CD4-positive, alpha-beta T cell treated with Interleukin-17A for 4 hours (primary cell): ENCODE measurements around the gene GPR37.

ENCODE experiments used
- DNase-seq: peaks from one replicate; pipeline ENCODE4 v3.0.0-alpha.2; 2020; ENCODE audit warnings: mixed read lengths

GPR37 gene

GRCh38 chr7:124779620-124780019 lies 14.0 kb upstream of the GPR37 start:
- DNase-seq, result no peak

GRCh38 chr7:124779194-124779593 lies 13.6 kb upstream of the GPR37 start:
- DNase-seq, result no peak

- no peak for DNase-seq
These were observed 11.7 kb upstream of the GPR37 start for GRCh38 chr7:124777268-124777667.

GRCh38 chr7:124776153-124776552 lies 10.6 kb upstream of the GPR37 start:
- no peak for DNase-seq

- no peak for DNase-seq
These were observed 9.8 kb upstream of the GPR37 start for GRCh38 chr7:124775422-124775821.

- DNase-seq, result no peak
These were observed 8.3 kb upstream of the GPR37 start for GRCh38 chr7:124773938-124774337.

GRCh38 chr7:124773339-124773738 lies 7.7 kb upstream of the GPR37 start:
- no peak for DNase-seq

GRCh38 chr7:124769136-124769535 lies 3.5 kb upstream of the GPR37 start:
- no peak for DNase-seq

- no peak for DNase-seq
These were observed 2.9 kb upstream of the GPR37 start for GRCh38 chr7:124768525-124768924.

GRCh38 chr7:124764847-124765400 lies 668 bp downstream of the GPR37 start:
- no peak for DNase-seq

- DNase-seq, result no peak
These were observed 1.3 kb downstream of the GPR37 start for GRCh38 chr7:124764051-124764846.

GRCh38 chr7:124762611-124763143 lies 2.9 kb downstream of the GPR37 start:
- DNase-seq, result no peak

GRCh38 chr7:124761164-124761715 lies 4.4 kb downstream of the GPR37 start:
- no peak for DNase-seq

GRCh38 chr7:124758327-124758726 lies 7.3 kb downstream of the GPR37 start:
- DNase-seq, result no peak

- no peak for DNase-seq
These were observed 10.9 kb downstream of the GPR37 start for GRCh38 chr7:124754576-124755268.

GRCh38 chr7:124752310-124752709 lies 13.3 kb downstream of the GPR37 start:
- DNase-seq, result no peak

GRCh38 chr7:124751027-124751426 lies 14.6 kb downstream of the GPR37 start:
- DNase-seq, result no peak

GRCh38 chr7:124747072-124747471 lies 18.5 kb downstream of the GPR37 start:
- DNase-seq, result no peak

GRCh38 chr7:124738639-124739038 lies 27.0 kb downstream of the GPR37 start:
- no peak for DNase-seq

GRCh38 chr7:124737760-124738300 lies 27.8 kb downstream of the GPR37 start:
- DNase-seq, result no peak

GRCh38 chr7:124728610-124729009 lies 37.0 kb downstream of the GPR37 start:
- DNase-seq, result no peak

- no peak for DNase-seq
These were observed 40.9 kb downstream of the GPR37 start for GRCh38 chr7:124724507-124725192.

- no peak for DNase-seq
These were observed 41.5 kb downstream of the GPR37 start for GRCh38 chr7:124724079-124724478.
